Parathyroid adenoma (tissue), 2 donors: ENCODE data around the gene MED22.

ENCODE experiments used
- H2AFZ ChIP-seq: fragments of 300-600 bp; sonication (generic); one replicate; pipeline ENCODE4 v1.7.0; 2017; ENCODE audit warnings: antibody characterized with exemption, mild to moderate bottlenecking
- H3K27ac ChIP-seq: fragments of 300-600 bp; sonication (generic); one replicate; pipeline ENCODE4 v1.7.0; 2017
- H3K27me3 ChIP-seq: fragments of 300-600 bp; sonication (generic); one replicate; pipeline ENCODE4 v1.7.0; 2017; ENCODE audit warnings: low read length; ENCODE audit not compliant: control insufficient read depth, insufficient read depth
- H3K36me3 ChIP-seq: fragments of 300-600 bp; sonication (generic); one replicate; pipeline ENCODE4 v1.7.0; 2017; ENCODE audit warnings: low read length; ENCODE audit not compliant: control insufficient read depth, insufficient read depth
- H3K4me1 ChIP-seq: fragments of 300-600 bp; sonication (generic); one replicate; pipeline ENCODE4 v1.7.0; 2017; ENCODE audit warnings: control low read depth
- H3K4me2 ChIP-seq: fragments of 300-600 bp; sonication (generic); one replicate; pipeline ENCODE4 v1.7.0; 2017; ENCODE audit warnings: low read length
- H3K4me3 ChIP-seq: fragments of 300-600 bp; sonication (generic); one replicate; pipeline ENCODE4 v1.7.0; 2017; ENCODE audit warnings: low read depth, low read length
- H3K79me2 ChIP-seq: fragments of 300-600 bp; sonication (generic); one replicate; pipeline ENCODE4 v1.7.0; 2017; ENCODE audit warnings: control low read depth
- H3K9ac ChIP-seq: fragments of 300-600 bp; sonication (generic); one replicate; pipeline ENCODE4 v1.7.0; 2017; ENCODE audit warnings: mild to moderate bottlenecking
- H3K9me3 ChIP-seq: fragments of 300-600 bp; sonication (generic); one replicate; pipeline ENCODE4 v1.7.0; 2017; ENCODE audit warnings: low read length; ENCODE audit not compliant: control insufficient read depth
- TF ChIP-seq, protein P1 (sequence below): fragments of 300-600 bp; sonication (generic); IDR thresholded peaks from one replicate; pipeline ENCODE4 v1.7.0; 2017; ENCODE audit warnings: antibody characterized with exemption, mild to moderate bottlenecking
- donor health status: primary hyperparathyroidism.

MED22 gene

GRCh38 chr9:133357656-133358055 is 9.7 kb upstream of the MED22 start:
- TF ChIP-seq, protein P1, sequence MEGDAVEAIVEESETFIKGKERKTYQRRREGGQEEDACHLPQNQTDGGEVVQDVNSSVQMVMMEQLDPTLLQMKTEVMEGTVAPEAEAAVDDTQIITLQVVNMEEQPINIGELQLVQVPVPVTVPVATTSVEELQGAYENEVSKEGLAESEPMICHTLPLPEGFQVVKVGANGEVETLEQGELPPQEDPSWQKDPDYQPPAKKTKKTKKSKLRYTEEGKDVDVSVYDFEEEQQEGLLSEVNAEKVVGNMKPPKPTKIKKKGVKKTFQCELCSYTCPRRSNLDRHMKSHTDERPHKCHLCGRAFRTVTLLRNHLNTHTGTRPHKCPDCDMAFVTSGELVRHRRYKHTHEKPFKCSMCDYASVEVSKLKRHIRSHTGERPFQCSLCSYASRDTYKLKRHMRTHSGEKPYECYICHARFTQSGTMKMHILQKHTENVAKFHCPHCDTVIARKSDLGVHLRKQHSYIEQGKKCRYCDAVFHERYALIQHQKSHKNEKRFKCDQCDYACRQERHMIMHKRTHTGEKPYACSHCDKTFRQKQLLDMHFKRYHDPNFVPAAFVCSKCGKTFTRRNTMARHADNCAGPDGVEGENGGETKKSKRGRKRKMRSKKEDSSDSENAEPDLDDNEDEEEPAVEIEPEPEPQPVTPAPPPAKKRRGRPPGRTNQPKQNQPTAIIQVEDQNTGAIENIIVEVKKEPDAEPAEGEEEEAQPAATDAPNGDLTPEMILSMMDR, result no peak
- Histone ChIP-seq H3K9ac (no peak overlapping the region), H3K27ac (no peak overlapping the region), H3K4me1 (peaks cover 3% of the 10 kb centered on the region), H3K4me3 (no peak overlapping the region), H2AFZ (no peak overlapping the region), H3K4me2 (no peak overlapping the region), H3K79me2 (no peaks in the 10 kb centered on the region), H3K9me3 (no peaks in the 10 kb centered on the region), H3K36me3 (no peaks in the 10 kb centered on the region), H3K27me3 (no peaks in the 10 kb centered on the region)

DNA sequence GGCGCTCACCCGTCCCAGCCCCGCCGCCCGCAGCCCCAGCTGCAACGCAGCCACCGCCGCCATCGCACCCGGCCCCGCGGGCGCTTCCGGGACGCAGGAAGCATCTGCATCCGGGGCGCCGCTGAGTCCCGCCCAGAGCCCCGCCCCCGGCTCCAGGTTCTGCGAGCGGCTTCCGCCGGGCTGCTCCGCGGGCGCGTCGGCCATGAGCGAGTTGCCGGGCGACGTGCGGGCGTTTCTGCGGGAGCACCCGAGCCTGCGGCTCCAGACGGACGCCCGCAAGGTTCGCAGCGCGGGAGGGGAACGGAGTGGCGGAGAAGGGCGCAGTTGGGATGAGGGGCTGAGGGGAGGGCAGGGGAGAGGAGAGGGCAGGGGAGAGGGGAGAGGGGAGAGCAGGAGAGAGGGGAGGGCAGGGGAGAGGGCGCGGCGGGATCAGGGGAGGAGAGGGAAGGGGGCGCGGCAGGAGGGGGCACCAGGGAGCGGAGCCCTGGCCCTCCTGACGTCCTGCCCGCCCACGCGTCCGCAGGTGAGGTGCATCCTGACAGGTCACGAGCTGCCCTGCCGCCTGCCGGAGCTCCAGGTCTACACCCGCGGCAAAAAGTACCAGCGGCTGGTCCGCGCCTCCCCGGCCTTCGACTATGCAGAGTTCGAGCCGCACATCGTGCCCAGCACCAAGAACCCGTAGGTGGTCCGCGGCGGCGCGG is 8.6 kb upstream of the MED22 start, which contains the start of the genes SURF1 and SURF2:
TSS of gene SURF1 (minus strand) at position 97 of the 701 bp plus-strand sequence. CDS start at position 63, 34 bp downstream.
TSS of gene SURF2 (plus strand) at position 160 of the 701 bp plus-strand sequence. CDS start at position 203, 43 bp downstream.
- H2AFZ ChIP-seq, result peak within 1 kb of the TSS; percentile 79
- H3K79me2 ChIP-seq, result no peaks in the 10 kb centered on the region
- peaks cover 3% of the 10 kb centered on the region for H3K4me1 ChIP-seq
- TF ChIP-seq, protein P1, result peak; percentile 5
- no peaks in the 10 kb centered on the region for H3K36me3 ChIP-seq
- H3K4me3 ChIP-seq, result peak within 1 kb of the TSS; percentile 74
- peak within 1 kb of the TSS; percentile 44 for H3K27ac ChIP-seq
- H3K4me2 ChIP-seq, result peak within 1 kb of the TSS; percentile 88
- no peaks in the 10 kb centered on the region for H3K9me3 ChIP-seq
- no peaks in the 10 kb centered on the region for H3K27me3 ChIP-seq
- no peak within 1 kb of the TSS for H3K9ac ChIP-seq

GRCh38 chr9:133355881-133356357 is 8.0 kb upstream of the MED22 start:
- no peaks in the 10 kb centered on the region for H3K36me3 ChIP-seq
- H3K4me1 ChIP-seq, result peaks cover 3% of the 10 kb centered on the region
- no peak overlapping the region for H3K9ac ChIP-seq
- no peaks in the 10 kb centered on the region for H3K9me3 ChIP-seq
- no peak overlapping the region for H2AFZ ChIP-seq
- no peaks in the 10 kb centered on the region for H3K27me3 ChIP-seq
- TF ChIP-seq, protein P1, result no peak
- H3K4me2 ChIP-seq, result peak overlapping the region; percentile 88
- peak overlapping the region; percentile 74 for H3K4me3 ChIP-seq
- no peaks in the 10 kb centered on the region for H3K79me2 ChIP-seq
- no peak overlapping the region for H3K27ac ChIP-seq

GRCh38 chr9:133354766-133355165 is 6.8 kb upstream of the MED22 start:
- H3K27me3 ChIP-seq, result no peaks in the 10 kb centered on the region
- H3K9me3 ChIP-seq, result no peaks in the 10 kb centered on the region
- H2AFZ ChIP-seq, result no peak overlapping the region
- H3K4me2 ChIP-seq, result no peak overlapping the region
- H3K4me1 ChIP-seq, result peaks cover 3% of the 10 kb centered on the region
- no peak overlapping the region for H3K9ac ChIP-seq
- H3K36me3 ChIP-seq, result no peaks in the 10 kb centered on the region
- no peak overlapping the region for H3K4me3 ChIP-seq
- H3K79me2 ChIP-seq, result no peaks in the 10 kb centered on the region
- TF ChIP-seq, protein P1, result no peak
- H3K27ac ChIP-seq, result no peak overlapping the region
